Stimulated activated CD8-positive, alpha-beta memory T cell treated with anti-CD3 and anti-CD28 coated beads, Interleukin-7, amount 100 ng/mL, for 24 hours (primary cell): ENCODE results near the gene ATP9B.

Experiments used
- DNase-seq: peaks from one replicate; pipeline ENCODE4 v3.0.0-alpha.2; 2020; ENCODE audit warnings: low read depth

The ATP9B gene

GRCh38 chr18:79199691-79200374, 130.6 kb downstream of the ATP9B start:
- no peak for DNase-seq

DNA sequence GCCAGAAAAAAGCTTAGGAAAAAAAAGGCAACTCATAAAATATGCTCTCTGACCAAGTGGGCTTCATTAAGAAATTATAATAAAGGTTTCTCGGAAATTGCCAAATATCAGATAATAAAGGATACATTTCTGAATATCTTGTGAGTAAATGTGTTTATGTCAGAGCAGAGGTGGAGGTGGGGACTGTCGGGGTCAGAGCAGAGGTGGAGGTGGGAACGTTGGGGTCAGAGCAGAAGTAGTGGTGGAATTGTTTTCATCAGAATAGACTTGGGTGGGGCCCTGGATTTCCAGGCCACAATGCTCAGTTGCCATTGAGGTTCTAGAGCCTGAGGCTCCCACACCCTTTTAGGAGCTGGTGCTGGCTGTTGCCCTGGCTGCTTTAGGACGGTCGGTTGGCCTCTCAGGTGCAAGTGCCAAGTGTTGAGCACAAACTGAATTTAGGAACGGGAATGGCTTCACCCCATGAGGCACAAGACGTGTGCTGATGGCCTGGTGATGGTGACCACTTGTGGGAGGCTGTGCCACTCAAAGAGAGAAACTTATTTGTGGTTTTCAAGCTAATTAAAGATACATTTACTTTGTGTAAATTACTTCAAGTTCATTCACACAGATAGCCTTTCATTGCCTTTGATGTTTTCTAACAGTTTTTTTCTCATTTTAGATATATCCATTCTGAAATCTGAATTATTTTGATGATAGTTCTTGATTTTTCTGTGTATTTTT, 131.5 kb downstream of the ATP9B start:
- no peak for DNase-seq

DNA sequence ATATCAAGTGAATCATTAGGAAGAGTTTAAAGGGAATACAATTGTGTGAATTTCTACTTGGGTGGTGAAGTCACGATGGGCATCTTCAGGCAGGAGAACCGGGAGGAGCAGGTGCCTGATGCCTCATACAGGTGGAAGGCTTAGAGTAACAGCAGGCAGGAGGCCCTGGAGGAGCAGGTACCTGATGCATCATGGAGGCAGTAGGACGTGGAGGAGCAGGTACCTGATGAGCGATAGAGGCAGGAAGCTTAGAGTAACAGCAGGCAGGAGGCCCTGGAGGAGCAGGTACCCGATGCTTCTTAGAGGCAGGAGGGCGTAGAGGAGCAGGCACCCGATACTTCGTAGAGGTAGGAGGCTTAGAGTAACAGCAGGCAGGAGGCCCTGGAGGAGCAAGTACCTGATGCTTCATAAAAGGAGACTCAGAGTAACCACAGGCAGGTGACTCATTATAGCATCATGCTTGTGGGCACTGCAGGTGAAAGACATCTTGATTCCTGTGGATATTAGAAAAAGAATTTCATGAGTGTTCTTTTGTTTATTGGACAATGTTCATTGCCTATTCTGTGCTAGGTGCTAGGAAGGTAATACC, 133.9 kb downstream of the ATP9B start:
- no peak for DNase-seq

DNA sequence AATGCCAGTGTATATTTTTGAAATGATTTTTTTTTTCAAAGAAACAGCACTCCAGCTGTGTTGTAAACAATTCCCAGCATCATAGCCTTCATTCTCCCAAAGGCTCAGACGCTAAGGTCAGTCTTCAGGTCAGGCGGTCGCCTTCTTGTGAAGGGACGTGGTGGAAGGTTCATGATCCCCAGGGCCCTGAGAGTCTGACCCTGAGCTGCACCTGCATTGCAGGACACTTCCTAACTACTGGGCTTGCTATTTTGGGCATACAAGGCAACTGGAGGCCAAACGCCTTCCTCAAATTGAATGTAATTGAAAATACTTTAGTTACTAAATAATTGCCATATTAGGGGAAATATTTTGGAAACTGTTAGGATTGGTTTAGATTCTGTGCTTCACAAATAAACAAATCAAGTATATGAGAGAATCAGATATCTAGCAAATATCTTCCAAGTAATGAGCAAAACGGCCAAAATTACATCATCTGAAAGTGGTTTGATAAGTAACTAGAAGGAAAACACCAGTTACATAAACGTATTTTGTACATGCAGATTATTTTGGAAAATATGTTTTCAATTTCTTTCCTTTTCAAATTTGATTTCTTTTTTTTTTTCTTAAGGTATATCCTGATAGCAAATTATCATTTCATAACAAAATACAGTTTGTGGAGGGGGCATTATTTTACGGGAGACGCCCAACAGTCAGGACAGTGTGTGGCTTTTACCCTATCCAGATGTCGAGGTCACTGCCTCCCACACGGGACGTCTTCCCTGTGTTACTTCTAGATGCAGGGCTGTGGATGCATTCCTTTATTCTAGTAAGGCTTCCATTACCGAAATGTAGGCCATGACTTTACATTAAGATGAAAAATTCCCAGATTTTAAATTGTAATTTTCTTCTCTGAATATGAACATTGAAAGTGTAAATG, 136.0 kb downstream of the ATP9B start:
- no peak for DNase-seq

GRCh38 chr18:79206444-79206843, 137.2 kb downstream of the ATP9B start:
- DNase-seq, result no peak

GRCh38 chr18:79208906-79209305, 139.7 kb downstream of the ATP9B start:
- DNase-seq, result no peak

GRCh38 chr18:79210002-79210910, 141.1 kb downstream of the ATP9B start:
- no peak for DNase-seq

GRCh38 chr18:79211844-79212243, 142.7 kb downstream of the ATP9B start:
- no peak for DNase-seq

GRCh38 chr18:79214056-79214455, 144.9 kb downstream of the ATP9B start:
- DNase-seq, result no peak

DNA sequence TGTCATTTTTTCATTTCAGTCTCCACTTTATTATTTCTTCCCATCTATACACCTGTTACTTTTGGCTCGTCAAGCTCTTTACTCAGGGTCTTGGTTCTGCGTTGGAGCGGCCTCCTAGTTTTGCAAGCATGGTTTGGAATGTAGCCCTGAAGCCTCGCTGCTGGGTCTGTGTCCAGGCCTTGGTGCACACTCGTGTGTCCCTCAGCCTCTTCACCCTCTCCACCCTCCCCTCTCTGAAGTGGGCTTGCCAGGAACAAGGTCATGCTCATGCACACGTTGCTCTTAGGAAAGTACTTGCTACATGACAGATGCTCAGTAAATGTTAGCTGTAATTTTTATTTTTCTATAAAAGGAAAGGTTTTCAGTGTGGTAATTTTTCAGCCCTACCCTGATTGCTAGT, 147.0 kb downstream of the ATP9B start:
- no peak for DNase-seq

DNA sequence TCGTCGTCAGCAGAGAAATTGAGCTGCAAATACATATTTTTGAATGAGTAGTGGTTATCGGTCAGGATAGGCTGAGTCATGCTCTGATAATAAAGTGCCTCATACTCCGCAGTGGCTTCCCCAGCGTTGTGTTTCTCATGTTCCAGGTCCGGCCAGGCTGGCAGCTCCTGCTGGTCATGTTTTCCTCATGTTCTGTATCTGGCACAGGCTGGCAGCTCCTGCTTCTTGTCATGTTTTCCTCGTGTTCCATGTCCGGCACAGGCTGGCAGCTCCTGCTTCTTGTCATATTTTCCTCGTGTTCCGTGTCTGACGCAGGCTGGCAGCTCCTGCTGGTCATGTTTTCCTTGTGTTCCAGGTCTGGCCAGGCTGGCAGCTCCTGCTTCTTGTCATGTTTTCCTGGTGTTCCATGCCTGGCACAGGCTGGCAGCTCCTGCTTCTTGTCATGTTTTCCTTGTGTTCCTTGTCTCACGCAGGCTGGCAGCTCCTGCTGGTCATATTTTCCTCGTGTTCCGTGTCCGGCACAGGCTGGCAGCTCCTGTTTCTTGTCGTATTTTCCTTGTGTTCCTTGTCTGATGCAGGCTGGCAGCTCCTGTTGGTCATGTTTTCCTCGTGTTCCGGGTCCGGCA, 148.9 kb downstream of the ATP9B start:
- no peak for DNase-seq

DNA sequence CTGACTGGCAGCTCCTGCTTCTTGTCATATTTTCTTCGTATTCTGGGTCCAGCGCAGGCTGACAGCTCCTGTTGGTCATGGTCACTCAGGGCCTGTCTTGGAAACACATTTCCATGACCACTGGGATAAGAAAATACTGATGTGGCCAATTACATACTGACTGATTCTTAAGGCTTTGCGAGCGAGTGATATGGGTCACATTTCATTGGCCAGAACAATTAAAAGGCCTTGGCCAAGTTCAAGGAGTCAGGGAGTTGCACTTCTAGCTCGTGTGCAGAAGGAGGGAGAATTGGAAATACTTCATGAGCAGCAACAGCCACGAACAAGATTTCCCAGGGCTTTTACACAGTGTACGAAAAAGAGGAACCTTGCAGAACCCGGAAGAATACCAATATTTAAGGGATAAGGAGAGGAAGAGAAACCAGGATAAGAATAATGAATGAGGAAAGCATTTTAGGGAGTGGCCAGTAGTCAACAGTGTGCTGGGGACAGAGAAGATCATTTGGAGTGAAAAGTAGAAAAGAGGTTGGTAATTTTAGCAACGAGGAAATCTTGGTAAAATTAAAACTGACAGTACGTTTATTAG, 149.5 kb downstream of the ATP9B start:
- no peak for DNase-seq

DNA sequence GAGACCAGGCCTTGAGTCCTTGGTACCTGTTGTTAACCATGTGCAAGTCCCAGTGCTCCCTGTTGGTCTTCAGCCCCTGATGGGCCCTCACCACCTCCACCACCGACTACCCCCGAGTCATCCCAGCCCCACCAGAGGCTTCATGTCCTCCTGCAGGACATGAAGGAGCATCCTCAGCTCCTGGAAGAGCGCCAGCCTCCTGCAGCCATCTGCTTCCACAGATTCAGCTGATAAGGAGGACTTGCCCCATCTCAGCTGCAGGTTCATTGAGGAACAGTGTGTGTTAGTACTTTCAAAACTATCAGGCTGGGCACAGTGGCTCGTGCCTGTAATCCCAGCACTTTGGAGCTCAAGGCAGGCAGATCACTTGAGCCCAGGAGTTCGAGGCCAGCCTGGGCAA, 151.9 kb downstream of the ATP9B start:
- no peak for DNase-seq

DNA sequence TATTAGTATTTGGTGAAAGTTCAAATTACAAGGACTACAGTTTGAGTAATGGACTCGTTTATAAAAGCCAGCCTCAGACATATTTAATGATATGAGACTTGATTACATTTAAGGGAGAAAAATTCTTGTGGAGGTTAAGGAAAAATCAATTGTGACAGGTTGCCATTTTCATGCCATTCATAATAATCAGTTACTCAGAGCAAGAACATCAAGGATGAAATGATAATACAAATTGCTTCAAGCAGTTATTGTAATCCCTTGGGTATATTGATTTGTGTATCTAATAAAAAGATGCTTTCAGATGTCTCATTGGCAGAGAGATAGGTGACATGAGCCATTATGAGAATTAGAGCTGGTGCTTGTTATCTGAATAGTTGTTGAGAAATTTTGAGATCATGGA, 153.6 kb downstream of the ATP9B start:
- no peak for DNase-seq

DNA sequence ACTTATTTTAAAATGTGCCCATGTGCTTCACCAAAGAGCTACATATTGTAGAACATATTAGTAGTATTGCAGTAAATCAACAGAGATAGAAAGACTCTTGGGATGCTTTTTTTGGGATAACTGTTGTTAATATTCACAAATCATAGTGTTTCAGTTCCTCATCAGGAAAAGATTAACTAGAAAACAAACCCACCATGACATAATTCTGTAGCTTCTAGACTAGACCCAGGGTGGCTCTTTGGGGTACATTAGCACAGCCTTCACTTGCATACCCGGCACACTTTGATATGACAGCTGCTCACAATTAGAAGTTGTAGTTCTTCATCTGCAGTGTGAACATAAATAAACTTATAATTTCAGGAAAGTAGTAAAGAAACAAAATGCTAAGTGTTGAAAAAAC, 154.2 kb downstream of the ATP9B start:
- no peak for DNase-seq

GRCh38 chr18:79224381-79224780, 155.2 kb downstream of the ATP9B start:
- DNase-seq, result no peak

GRCh38 chr18:79227621-79228020, 158.4 kb downstream of the ATP9B start:
- DNase-seq, result no peak

DNA sequence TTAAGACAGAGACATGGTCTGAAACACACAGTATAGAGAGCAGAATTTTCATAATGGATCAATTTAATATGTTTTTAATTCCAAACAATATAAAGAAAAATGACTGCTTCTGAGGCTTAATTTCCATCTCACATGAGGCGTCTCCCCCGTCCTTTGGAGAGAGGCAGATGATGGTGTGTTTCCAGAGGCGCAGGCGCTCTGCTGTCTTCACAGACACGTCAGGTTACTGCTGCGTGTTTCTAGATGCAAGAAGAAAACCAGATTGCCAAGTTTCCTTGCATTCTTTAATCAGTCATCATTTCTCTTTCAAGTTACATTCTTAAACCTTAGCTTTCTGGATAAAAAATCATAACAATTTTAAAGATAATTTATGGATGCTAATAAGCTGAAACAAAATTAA, 160.2 kb downstream of the ATP9B start:
- no peak for DNase-seq

DNA sequence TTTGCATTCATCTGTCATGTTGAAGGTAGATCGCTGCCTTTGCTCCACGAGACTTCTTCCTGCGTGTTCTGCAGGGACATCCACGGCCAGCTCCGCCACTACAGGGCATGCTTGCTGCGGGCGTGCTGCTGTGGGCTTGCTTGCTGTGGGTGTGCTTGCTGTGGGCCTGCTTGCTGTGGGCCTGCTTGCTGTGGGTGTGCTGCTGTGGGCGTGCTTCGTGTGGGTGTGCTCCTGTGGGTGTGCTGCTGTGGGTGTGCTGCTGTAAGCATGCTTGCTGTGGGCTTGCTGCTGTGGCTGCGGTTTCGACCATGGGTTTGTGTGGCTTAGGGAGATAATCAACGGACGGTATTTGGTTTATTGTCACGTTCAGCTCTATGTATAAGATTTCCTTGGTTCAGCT, 165.2 kb downstream of the ATP9B start:
- DNase-seq, result no peak

DNA sequence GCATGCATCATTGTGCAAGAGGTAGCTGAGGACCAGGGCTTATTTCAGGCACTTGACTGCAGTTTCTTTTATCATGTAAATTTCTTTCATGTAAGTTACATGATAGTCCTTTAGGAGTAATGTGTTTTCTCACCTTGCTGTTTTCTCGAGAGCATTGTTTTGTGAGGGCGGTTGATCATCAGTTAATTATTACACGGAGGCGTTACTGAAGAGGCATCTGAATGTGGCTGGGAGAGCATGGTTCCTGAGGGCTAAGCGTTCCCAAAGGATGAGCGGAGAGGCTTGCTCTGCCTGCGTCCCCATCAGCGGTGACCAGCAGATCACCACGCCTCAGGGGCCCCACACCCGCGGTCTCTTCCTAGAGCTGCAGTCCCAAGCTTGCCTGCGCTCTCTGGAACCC, 170.4 kb downstream of the ATP9B start:
- DNase-seq, result no peak

DNA sequence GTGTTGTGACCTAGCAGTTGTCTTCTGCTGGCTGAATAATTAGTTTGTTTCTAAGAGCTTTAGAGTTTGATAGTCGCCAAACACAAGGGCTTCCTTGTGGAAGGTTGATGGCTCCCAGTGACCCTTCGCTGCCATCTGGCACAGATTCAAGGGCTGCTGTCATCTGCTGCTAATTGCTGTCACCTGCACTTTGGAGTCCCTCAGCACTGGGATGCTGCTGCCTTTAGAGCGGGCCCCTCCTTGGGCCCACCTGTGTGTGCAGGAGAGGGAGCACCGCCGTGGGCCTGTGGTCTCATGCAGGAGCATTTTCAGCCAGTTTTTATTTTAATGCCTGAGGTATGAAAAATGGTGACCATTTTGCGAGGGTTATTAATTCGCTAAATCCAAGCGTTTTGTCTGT, 172.6 kb downstream of the ATP9B start:
- no peak for DNase-seq
